ENCODE measurements around the gene UHRF1.

- TF ChIP-seq, protein P1, sequence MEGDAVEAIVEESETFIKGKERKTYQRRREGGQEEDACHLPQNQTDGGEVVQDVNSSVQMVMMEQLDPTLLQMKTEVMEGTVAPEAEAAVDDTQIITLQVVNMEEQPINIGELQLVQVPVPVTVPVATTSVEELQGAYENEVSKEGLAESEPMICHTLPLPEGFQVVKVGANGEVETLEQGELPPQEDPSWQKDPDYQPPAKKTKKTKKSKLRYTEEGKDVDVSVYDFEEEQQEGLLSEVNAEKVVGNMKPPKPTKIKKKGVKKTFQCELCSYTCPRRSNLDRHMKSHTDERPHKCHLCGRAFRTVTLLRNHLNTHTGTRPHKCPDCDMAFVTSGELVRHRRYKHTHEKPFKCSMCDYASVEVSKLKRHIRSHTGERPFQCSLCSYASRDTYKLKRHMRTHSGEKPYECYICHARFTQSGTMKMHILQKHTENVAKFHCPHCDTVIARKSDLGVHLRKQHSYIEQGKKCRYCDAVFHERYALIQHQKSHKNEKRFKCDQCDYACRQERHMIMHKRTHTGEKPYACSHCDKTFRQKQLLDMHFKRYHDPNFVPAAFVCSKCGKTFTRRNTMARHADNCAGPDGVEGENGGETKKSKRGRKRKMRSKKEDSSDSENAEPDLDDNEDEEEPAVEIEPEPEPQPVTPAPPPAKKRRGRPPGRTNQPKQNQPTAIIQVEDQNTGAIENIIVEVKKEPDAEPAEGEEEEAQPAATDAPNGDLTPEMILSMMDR (IDR thresholded peaks at IDR 0.05): peak; percentile 48 to 61 (median 52)
- TF ChIP-seq POLR2A (IDR thresholded peaks at IDR 0.05): no peak
Observed at GRCh38 chr19:4911786-4912672, 2.7 kb downstream of the UHRF1 start.
